ENCODE data around the gene COL21A1.

GRCh38 chr6:56232436-56232835 is 14.9 kb downstream of the COL21A1 start:
- TF ChIP-seq, protein P1, sequence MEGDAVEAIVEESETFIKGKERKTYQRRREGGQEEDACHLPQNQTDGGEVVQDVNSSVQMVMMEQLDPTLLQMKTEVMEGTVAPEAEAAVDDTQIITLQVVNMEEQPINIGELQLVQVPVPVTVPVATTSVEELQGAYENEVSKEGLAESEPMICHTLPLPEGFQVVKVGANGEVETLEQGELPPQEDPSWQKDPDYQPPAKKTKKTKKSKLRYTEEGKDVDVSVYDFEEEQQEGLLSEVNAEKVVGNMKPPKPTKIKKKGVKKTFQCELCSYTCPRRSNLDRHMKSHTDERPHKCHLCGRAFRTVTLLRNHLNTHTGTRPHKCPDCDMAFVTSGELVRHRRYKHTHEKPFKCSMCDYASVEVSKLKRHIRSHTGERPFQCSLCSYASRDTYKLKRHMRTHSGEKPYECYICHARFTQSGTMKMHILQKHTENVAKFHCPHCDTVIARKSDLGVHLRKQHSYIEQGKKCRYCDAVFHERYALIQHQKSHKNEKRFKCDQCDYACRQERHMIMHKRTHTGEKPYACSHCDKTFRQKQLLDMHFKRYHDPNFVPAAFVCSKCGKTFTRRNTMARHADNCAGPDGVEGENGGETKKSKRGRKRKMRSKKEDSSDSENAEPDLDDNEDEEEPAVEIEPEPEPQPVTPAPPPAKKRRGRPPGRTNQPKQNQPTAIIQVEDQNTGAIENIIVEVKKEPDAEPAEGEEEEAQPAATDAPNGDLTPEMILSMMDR (IDR thresholded peaks at IDR 0.05) = no peak
- TF ChIP-seq POLR2A (IDR thresholded peaks at IDR 0.05) = no peak

Measured in uterus (tissue), 2 donors.